Vagina (tissue), 2 donors: Measurements from ENCODE around the gene ATP8A2. TPM values are rescaled to one million over a fixed set of nuclear protein-coding genes. Genes with fewer than 3 reads are reported as not detected.

ENCODE experiments used
- DNase-seq, 2 donors: peaks; one replicate each; pipeline ENCODE4 v3.0.0-alpha.2; 2017; ENCODE audit errors: extremely low spot score in 2 of 2
- H3K27ac ChIP-seq: fragments of 200-600 bp; sonication (generic); one replicate; pipeline ENCODE4 v1.5.1; 2019
- H3K27me3 ChIP-seq: fragments of 200-600 bp; sonication (generic); one replicate; pipeline ENCODE4 v1.5.1; 2019
- H3K36me3 ChIP-seq, 2 donors: fragments of 200-600 bp; sonication (generic); one replicate each; pipeline ENCODE4 v1.5.1; 2017 to 2019
- H3K4me1 ChIP-seq: fragments of 200-600 bp; sonication (generic); one replicate; pipeline ENCODE4 v1.5.1; 2019
- H3K4me3 ChIP-seq, 2 donors: fragments of 200-600 bp; sonication (generic); 1 replicate in 1 of 2; 2 replicates in 1 of 2; pipeline ENCODE4 v1.5.1; 2016 to 2019
- H3K9me3 ChIP-seq: fragments of 200-600 bp; sonication (generic); one replicate; pipeline ENCODE4 v1.5.1; 2019
- POLR2A ChIP-seq, 2 donors: fragments of 450-650 bp; IDR thresholded peaks; one replicate each; pipeline ENCODE4 v1.6.1; 2017; ENCODE audit warnings: antibody characterized with exemption in 2 of 2, mild to moderate bottlenecking in 2 of 2, moderate library complexity in 2 of 2
- POLR2AphosphoS5 ChIP-seq, 2 donors: sonication (generic); formaldehyde crosslinking; IDR thresholded peaks; one replicate each; pipeline ENCODE4 v1.9.0; 2017; ENCODE audit warnings: antibody characterized with exemption in 2 of 2, mild to moderate bottlenecking in 2 of 2, low read depth in 1 of 2; ENCODE audit not compliant: insufficient read depth in 1 of 2
- intact Hi-C: fragments of 100-400 bp; cut with DNase I; formaldehyde crosslinking; loops from one replicate; pipeline ENCODE4 v1.15.1; 2023
- total RNA-seq: library from RNA; depleted of rRNA; stranded (reverse); fragments of >200 nt; gene quantifications from one replicate; pipeline ENCODE4 v1.2.3, GENCODE V29; 2016
- TF ChIP-seq, protein P1 (sequence below), 3 experiments: fragments of 450-650 bp in 2 of 3; fragments of 200-600 bp in 1 of 3; sonication (generic) in 1 of 3; IDR thresholded peaks; one replicate each; pipeline ENCODE4 v1.5.1; 2017 to 2019; ENCODE audit warnings: antibody characterized with exemption in 3 of 3, mild to moderate bottlenecking in 2 of 3, moderate library complexity in 2 of 3

Gene ATP8A2
- total RNA-seq, 1 donor from 2014 or later: 1.5 TPM

DNA sequence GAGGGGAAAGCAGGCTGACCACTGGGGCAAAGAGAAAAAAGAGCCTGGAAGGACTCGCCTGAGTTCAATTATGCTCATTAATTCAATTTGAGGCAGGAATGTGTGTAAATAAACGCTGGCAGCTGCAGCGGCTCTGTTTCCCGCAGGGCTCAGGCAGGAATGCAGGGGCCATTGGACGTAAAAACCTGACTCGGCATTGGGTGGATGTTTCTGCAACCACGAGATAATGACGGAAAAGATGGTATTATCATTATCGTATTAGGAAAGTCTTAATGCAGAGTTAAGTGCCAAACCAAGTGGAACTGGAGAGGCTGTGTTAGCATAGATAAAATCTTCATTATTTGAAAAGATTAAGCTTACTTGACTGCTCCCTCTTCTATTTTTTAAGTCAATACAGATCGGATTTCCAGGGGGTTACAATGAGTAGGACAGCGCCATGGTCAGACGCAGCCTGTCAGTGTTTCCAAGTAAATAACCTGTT lies 510.2 kb downstream of the ATP8A2 start:
- TF ChIP-seq POLR2AphosphoS5 (IDR thresholded peaks at IDR 0.05; ENCODE audit: insufficient read depth in 1 of 2, low read depth in 1 of 2): no peak
- no peak for TF ChIP-seq POLR2A (IDR thresholded peaks at IDR 0.05)
- TF ChIP-seq, protein P1, sequence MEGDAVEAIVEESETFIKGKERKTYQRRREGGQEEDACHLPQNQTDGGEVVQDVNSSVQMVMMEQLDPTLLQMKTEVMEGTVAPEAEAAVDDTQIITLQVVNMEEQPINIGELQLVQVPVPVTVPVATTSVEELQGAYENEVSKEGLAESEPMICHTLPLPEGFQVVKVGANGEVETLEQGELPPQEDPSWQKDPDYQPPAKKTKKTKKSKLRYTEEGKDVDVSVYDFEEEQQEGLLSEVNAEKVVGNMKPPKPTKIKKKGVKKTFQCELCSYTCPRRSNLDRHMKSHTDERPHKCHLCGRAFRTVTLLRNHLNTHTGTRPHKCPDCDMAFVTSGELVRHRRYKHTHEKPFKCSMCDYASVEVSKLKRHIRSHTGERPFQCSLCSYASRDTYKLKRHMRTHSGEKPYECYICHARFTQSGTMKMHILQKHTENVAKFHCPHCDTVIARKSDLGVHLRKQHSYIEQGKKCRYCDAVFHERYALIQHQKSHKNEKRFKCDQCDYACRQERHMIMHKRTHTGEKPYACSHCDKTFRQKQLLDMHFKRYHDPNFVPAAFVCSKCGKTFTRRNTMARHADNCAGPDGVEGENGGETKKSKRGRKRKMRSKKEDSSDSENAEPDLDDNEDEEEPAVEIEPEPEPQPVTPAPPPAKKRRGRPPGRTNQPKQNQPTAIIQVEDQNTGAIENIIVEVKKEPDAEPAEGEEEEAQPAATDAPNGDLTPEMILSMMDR (IDR thresholded peaks at IDR 0.05): no peak
- H3K4me3 ChIP-seq: no peak overlapping the region
- H3K4me1 ChIP-seq: peaks cover 8% of the 10 kb centered on the region

DNA sequence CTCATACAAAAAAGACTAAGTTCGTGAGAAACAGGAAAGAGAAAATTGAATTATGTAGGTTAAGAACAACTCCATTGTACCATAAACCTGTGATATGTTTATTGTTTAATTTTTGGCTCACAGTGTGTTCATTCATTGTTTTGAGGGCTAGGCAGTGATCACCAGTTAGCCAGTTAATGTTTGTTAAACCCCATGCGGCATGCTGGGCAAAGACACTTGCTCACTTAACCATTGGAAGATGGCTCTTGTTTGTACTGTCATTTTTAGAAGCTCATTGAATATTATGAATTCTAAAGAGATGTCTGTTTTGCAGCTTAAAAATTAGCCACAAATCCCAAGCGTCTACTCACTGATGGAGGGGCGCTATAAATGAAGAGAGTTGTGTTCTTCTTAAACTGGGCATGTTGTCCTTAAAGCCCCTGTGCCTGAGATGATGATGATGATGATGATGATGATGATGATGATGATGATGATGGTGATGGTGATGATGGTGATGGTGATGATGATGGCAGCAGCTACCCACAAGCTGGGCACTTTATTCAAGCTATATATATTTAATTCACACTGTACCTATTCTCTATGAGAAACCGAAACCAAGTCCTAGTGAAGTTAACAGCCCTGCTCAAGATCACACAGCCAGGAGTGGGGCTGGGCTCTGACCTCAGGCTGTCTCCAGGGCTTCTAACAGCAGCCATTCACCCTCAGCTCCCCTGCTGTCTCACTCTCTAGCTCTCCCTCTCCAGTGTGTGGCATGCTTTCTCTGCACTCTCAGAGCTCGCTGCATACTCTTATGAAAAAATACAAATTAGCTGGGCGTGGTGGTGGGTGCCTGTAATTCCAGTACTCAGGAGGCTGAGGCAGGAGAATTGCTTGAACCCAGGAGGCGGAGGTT lies 510.9 kb downstream of the ATP8A2 start:
- Histone ChIP-seq H3K27me3 (no peaks in the 10 kb centered on the region), H3K27ac (no peak overlapping the region), H3K9me3 (no peaks in the 10 kb centered on the region), H3K4me3 (no peak overlapping the region), H3K4me1 (peaks cover 8% of the 10 kb centered on the region), H3K36me3 (no peaks in the 10 kb centered on the region)
- no peak for TF ChIP-seq POLR2A (IDR thresholded peaks at IDR 0.05)
- TF ChIP-seq POLR2AphosphoS5 (IDR thresholded peaks at IDR 0.05; ENCODE audit: insufficient read depth in 1 of 2, low read depth in 1 of 2): no peak
- TF ChIP-seq, protein P1 (IDR thresholded peaks at IDR 0.05): no peak
- intact Hi-C loops: no loop called here
- DNase-seq: no peak

More for the DNA sequence above, 510.2 kb downstream of the ATP8A2 start:
- Histone ChIP-seq H3K27me3 (no peaks in the 10 kb centered on the region), H3K9me3 (no peaks in the 10 kb centered on the region), H3K36me3 (no peaks in the 10 kb centered on the region), H3K27ac (no peak overlapping the region)
- no peak for DNase-seq
- intact Hi-C loops: no loop called here

- DNase-seq: no peak
- intact Hi-C loops: no loop called here
- peaks cover 8% of the 10 kb centered on the region for H3K4me1 ChIP-seq
- H3K36me3 ChIP-seq: no peaks in the 10 kb centered on the region
- H3K27ac ChIP-seq: no peak overlapping the region
- H3K9me3 ChIP-seq: no peaks in the 10 kb centered on the region
- TF ChIP-seq POLR2AphosphoS5 (IDR thresholded peaks at IDR 0.05; ENCODE audit: insufficient read depth in 1 of 2, low read depth in 1 of 2) (no peak), POLR2A (IDR thresholded peaks at IDR 0.05) (no peak)
- TF ChIP-seq, protein P1 (IDR thresholded peaks at IDR 0.05): no peak
- H3K27me3 ChIP-seq: no peaks in the 10 kb centered on the region
- H3K4me3 ChIP-seq: no peak overlapping the region
Observed at GRCh38 chr13:25885418-25885817, 513.6 kb downstream of the ATP8A2 start.

DNA sequence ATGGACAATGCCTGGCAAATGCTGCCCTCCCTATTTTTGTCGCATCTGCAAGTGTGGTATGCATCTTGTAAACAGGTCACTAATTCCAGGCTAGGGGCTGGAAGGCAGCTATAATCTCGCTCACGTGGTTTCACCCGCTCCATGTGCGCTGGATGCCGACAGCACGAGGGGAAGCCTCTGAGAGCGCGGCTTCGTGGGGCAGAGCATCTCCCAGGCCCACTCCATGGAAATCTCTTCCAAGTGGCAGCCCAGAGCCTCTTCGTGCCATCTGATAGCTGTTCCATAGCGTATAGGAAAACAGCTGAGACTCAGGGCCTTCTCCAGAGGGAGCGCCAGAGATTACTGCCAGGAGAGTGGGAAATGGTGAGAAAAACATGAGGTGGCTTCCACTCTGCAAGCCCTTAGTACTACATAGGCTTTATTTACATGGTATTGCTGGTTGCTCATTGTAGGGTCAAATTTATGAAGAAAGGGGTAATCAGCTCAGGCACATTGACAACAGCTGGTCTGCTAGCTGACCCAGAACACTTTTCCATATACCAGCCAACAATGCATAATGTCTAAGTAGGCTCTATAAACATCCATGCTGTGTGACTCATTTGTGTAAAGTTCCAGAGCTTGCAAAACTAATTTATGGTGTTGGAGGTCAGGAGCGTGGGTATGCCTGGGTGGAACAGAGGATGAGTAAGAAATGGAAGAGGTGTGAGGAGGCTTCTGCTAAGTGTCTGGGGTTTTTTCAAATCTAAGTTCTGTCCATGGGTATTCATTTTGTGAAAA lies 514.9 kb downstream of the ATP8A2 start:
- Histone ChIP-seq H3K4me3 (no peak overlapping the region), H3K27me3 (no peaks in the 10 kb centered on the region), H3K36me3 (no peaks in the 10 kb centered on the region), H3K4me1 (peaks cover 8% of the 10 kb centered on the region), H3K9me3 (no peaks in the 10 kb centered on the region), H3K27ac (no peak overlapping the region)
- DNase-seq: no peak
- intact Hi-C loops: no loop called here
- TF ChIP-seq POLR2AphosphoS5 (IDR thresholded peaks at IDR 0.05; ENCODE audit: insufficient read depth in 1 of 2, low read depth in 1 of 2) (no peak), POLR2A (IDR thresholded peaks at IDR 0.05) (no peak)
- TF ChIP-seq, protein P1 (IDR thresholded peaks at IDR 0.05): no peak
